ENCODE measurements around the gene UBE3B.

DNA sequence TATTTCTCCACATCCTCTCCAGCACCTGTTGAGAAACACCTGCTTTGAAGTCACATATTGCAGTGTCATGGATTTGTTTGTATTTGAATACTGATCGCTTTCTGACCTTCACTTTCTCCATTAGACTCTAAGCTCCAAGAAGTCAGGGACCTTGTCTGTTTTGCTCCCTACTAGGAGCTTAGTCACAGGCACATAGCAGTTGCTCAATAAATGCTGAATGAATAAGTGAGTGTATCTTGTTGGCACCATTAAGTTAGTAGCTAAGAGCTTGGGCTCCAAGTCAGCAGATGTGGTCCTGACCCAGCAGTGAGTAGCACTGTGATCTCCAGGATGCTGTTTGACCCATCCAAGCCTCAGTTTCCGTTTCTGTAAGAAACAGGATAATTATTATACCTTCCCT lies 106.3 kb downstream of the UBE3B start:
- TF ChIP-seq, protein P1, sequence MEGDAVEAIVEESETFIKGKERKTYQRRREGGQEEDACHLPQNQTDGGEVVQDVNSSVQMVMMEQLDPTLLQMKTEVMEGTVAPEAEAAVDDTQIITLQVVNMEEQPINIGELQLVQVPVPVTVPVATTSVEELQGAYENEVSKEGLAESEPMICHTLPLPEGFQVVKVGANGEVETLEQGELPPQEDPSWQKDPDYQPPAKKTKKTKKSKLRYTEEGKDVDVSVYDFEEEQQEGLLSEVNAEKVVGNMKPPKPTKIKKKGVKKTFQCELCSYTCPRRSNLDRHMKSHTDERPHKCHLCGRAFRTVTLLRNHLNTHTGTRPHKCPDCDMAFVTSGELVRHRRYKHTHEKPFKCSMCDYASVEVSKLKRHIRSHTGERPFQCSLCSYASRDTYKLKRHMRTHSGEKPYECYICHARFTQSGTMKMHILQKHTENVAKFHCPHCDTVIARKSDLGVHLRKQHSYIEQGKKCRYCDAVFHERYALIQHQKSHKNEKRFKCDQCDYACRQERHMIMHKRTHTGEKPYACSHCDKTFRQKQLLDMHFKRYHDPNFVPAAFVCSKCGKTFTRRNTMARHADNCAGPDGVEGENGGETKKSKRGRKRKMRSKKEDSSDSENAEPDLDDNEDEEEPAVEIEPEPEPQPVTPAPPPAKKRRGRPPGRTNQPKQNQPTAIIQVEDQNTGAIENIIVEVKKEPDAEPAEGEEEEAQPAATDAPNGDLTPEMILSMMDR (IDR thresholded peaks at IDR 0.05; ENCODE audit: low read depth, low read length, poor library complexity, severe bottlenecking), result no peak
- no peak for TF ChIP-seq EZH2phosphoT487 (IDR thresholded peaks at IDR 0.05; ENCODE audit: borderline replicate concordance, low read length)

All from DOHH2 (cell line).